ENCODE results near the gene PRKCQ. TPM values are rescaled to one million over a fixed set of nuclear protein-coding genes. Genes with fewer than 3 reads are reported as not detected.

PRKCQ gene
- total RNA-seq, 1 experiment from 2014 or later: 12.1 TPM

DNA sequence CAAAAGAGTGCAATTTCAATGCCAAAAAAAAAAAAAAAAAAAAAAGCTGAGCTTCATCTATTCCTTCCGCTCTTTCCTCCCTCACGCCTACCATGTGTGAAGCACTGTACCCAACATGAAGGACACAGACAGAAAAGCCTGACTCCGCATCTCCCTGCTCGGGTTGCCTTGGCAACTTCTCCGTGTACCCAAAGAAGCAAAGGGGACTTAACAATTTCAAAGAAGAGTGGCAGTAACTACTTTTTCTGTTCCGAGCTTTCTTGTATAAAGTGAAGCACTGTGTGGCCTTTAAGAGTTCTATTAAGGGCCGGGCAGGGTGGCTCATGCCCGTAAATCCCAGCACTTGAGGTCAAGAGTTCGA, 177.7 kb downstream of the PRKCQ start:
- no peak overlapping the region for H3K4me2 ChIP-seq (ENCODE audit: insufficient read depth, insufficient read length, low read length)
- H3K9me3 Mint-ChIP-seq: no peaks in the 10 kb centered on the region
- no peak for DNase-seq

More for the DNA sequence above, 177.7 kb downstream of the PRKCQ start:
- peaks cover 26% of the 10 kb centered on the region in 2 experiments for H3K4me1 Mint-ChIP-seq
- Histone ChIP-seq H3K27me3 (ENCODE audit: insufficient read depth, low read length) (no peaks in the 10 kb centered on the region), H2BK120ac (ENCODE audit: low read depth, low read length, poor library complexity, severe bottlenecking) (no peak overlapping the region), H3K14ac (ENCODE audit: insufficient read depth, low read length) (no peak overlapping the region), H3K9ac (ENCODE audit: extremely low read depth, insufficient read length, low read length) (no peak overlapping the region), H2BK5ac (ENCODE audit: insufficient read length, low read length) (no peak overlapping the region), H4K5ac (ENCODE audit: insufficient read length, low read depth, low read length) (no peak overlapping the region), H2AFZ (ENCODE audit: low read length) (no peak overlapping the region), H3K79me2 (ENCODE audit: insufficient read depth, low read length) (no peaks in the 10 kb centered on the region), H3K56ac (ENCODE audit: insufficient read length, low read depth, low read length) (no peak overlapping the region), H2BK12ac (ENCODE audit: insufficient read length, low read depth, low read length) (no peak overlapping the region), H2BK20ac (ENCODE audit: low read depth, low read length, poor library complexity, severe bottlenecking) (no peak overlapping the region), H4K91ac (ENCODE audit: insufficient read length, low read depth, low read length) (no peak overlapping the region), H3K4me1 (ENCODE audit: insufficient read depth, low read length) (no peaks in the 10 kb centered on the region), H4K8ac (replicated peaks; ENCODE audit: insufficient read length, low read depth, low read length) (no peak overlapping the region), H4K20me1 (ENCODE audit: control insufficient read depth, insufficient read depth, insufficient read length) (peaks cover 1% of the 10 kb centered on the region), H3T11ph (ENCODE audit: low read length) (no peak overlapping the region), H3K27ac (ENCODE audit: insufficient read length, low read depth, low read length) (no peak overlapping the region), H3K9me3 (ENCODE audit: control insufficient read depth, low read depth, low read length) (no peaks in the 10 kb centered on the region), H2BK15ac (ENCODE audit: low read depth, low read length) (no peak overlapping the region), H3K23me2 (ENCODE audit: insufficient read length, low read depth, low read length, poor library complexity, severe bottlenecking) (no peaks in the 10 kb centered on the region), H3K79me1 (ENCODE audit: insufficient read depth, low read depth, low read length, poor library complexity, severe bottlenecking) (no peaks in the 10 kb centered on the region), H3K4ac (ENCODE audit: low read depth, low read length) (no peak overlapping the region), H2AK5ac (ENCODE audit: insufficient read length, low read length) (no peak overlapping the region), H3K18ac (ENCODE audit: insufficient read length, low read depth, low read length) (no peak overlapping the region), H3K23ac (ENCODE audit: insufficient read length, low read depth, low read length) (no peak overlapping the region)
- H3K4me3 Mint-ChIP-seq: no peak overlapping the region
- no peak overlapping the region for H3K27ac Mint-ChIP-seq
- peaks cover 8% of the 10 kb centered on the region for H3K27me3 Mint-ChIP-seq (ENCODE audit: low read depth)
- H3K36me3 Mint-ChIP-seq (ENCODE audit: insufficient read depth in 1 of 3, low read depth in 3 of 3): no peaks in the 10 kb centered on the region
- no CpG with 5 or more reads among the region's 9 CpGs for whole genome bisulfite sequencing (ENCODE audit: extremely low coverage, insufficient read length, low lambda C conversion rate)
- TF ChIP-seq, protein P1, sequence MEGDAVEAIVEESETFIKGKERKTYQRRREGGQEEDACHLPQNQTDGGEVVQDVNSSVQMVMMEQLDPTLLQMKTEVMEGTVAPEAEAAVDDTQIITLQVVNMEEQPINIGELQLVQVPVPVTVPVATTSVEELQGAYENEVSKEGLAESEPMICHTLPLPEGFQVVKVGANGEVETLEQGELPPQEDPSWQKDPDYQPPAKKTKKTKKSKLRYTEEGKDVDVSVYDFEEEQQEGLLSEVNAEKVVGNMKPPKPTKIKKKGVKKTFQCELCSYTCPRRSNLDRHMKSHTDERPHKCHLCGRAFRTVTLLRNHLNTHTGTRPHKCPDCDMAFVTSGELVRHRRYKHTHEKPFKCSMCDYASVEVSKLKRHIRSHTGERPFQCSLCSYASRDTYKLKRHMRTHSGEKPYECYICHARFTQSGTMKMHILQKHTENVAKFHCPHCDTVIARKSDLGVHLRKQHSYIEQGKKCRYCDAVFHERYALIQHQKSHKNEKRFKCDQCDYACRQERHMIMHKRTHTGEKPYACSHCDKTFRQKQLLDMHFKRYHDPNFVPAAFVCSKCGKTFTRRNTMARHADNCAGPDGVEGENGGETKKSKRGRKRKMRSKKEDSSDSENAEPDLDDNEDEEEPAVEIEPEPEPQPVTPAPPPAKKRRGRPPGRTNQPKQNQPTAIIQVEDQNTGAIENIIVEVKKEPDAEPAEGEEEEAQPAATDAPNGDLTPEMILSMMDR (conservative IDR thresholded peaks at IDR 0.05): no peak
